Peyer's patch (tissue), 4 donors: ENCODE results near the gene ACTR3C.

Experiments
- POLR2A ChIP-seq, 2 donors: fragments of 450-650 bp; IDR thresholded peaks; one replicate each; pipeline ENCODE4 v1.5.1; 2017; ENCODE audit warnings: antibody characterized with exemption in 2 of 2, mild to moderate bottlenecking in 2 of 2, moderate library complexity in 2 of 2
- TF ChIP-seq, protein P1 (sequence below), 6 experiments: fragments of 450-650 bp in 4 of 6; fragments of 200-600 bp in 2 of 6; sonication (generic) in 1 of 6; IDR thresholded peaks; one replicate each; pipeline ENCODE4 v1.5.1; 2017 to 2019; ENCODE audit warnings: antibody characterized with exemption in 6 of 6, mild to moderate bottlenecking in 3 of 6, moderate library complexity in 1 of 6

- TF ChIP-seq POLR2A (IDR thresholded peaks at IDR 0.05): no peak
- TF ChIP-seq, protein P1, sequence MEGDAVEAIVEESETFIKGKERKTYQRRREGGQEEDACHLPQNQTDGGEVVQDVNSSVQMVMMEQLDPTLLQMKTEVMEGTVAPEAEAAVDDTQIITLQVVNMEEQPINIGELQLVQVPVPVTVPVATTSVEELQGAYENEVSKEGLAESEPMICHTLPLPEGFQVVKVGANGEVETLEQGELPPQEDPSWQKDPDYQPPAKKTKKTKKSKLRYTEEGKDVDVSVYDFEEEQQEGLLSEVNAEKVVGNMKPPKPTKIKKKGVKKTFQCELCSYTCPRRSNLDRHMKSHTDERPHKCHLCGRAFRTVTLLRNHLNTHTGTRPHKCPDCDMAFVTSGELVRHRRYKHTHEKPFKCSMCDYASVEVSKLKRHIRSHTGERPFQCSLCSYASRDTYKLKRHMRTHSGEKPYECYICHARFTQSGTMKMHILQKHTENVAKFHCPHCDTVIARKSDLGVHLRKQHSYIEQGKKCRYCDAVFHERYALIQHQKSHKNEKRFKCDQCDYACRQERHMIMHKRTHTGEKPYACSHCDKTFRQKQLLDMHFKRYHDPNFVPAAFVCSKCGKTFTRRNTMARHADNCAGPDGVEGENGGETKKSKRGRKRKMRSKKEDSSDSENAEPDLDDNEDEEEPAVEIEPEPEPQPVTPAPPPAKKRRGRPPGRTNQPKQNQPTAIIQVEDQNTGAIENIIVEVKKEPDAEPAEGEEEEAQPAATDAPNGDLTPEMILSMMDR (IDR thresholded peaks at IDR 0.05): no peak
These were observed 28.3 kb upstream of the ACTR3C start for GRCh38 chr7:150351587-150352194.
